Activated naive CD8-positive, alpha-beta T cell treated with anti-CD3 and anti-CD28 coated beads, Interleukin-2, amount 50 U/mL, for 16 hours (primary cell): Measurements from ENCODE around the gene SERAC1.

ENCODE experiments used
- DNase-seq: peaks from one replicate; pipeline ENCODE4 v3.0.0-alpha.2; 2020; ENCODE audit warnings: low read depth, low spot score

Gene SERAC1

DNA sequence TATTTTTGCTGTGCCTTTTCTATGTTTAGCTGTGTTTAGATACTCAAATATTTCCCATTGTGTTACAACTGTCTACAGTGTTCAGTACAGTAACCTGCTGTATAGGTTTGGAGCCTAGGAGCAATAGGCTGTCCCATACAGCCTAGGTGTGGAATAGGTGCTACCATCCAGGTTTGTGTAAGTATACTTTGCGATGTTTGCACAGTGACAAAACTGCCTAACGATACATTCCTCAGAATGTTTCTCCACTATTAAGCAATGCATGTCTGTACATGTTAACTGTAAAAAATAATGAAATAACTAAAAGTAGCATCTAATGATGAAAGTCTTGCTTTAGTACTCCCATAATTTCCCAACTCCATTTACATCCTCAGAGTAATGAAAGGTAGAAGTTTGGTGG, 46.0 kb downstream of the SERAC1 start:
- no peak for DNase-seq

DNA sequence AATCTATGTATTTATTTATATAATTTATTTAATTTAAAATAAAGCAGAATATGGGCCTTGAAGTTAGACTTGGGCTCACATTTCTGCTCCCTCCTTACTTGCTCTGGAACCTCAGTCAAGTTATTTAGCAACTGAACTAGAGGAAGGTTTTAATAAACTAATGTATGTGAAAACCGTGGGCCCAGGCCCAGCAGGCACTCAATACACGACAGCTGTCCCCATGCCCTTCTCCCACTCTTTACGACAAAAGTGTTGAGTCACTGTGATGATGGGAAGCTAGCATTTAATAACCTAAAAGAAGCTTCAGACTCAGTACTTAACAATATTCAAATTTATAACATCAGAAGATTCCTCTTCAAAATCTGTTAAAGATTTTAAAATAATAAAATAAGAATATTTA, 46.7 kb downstream of the SERAC1 start:
- DNase-seq = no peak

DNA sequence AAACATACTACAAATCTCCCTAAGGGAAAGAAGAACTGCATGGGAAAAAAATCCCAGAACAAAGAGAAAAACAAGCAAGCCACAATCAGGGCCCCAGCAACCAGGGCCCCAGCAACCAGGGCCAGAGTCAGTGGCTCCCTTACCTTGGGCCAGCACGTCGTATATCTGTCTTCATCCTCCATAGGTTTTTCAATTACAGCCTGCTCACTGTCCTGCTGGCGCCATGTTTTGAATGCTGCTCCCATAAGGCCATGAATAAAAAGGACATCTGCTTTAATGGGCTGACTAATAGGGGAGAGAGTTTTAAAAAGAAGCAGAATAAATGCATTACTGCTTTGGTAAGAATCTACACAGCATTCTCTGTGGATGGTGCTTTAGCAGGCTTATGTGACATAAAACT, 49.2 kb downstream of the SERAC1 start:
- no peak for DNase-seq

DNA sequence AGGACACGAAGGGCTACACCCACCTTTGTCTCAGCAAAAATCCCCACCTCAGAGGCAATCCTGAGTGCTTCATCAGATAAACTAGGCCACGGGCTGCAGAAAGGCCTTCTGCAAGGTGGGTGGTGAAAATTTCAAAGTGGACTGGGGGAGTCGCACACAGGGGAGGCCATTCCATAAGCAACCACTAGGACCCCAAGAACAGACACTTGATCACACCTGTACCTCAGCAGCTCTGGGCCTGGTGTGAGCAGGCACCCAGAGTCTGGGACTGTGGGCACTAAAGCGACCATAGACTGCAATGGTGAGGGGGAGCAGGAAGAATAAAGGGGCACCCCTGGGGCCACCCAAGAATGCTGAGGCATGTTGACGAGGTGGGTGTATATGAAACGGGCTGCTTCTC, 52.6 kb downstream of the SERAC1 start:
- no peak for DNase-seq

DNA sequence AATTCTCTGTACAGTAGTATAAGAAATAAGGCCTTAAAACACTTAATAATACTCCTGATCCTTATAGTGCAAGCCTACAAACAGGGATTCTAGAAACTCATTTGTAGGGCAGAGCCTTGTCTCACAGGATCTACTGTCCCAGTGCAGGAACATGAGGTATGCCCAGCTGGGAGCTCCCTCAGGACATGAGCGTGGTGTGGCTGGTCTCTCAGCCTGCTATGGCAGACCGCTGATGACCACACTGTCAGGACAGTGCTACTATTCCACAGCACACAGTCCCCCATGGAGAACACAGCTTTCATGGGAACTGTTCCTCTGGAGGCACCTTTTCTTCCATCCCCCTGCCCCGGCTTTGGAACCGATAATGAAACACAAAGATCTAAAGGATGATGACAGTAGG, 53.0 kb downstream of the SERAC1 start:
- no peak for DNase-seq

DNA sequence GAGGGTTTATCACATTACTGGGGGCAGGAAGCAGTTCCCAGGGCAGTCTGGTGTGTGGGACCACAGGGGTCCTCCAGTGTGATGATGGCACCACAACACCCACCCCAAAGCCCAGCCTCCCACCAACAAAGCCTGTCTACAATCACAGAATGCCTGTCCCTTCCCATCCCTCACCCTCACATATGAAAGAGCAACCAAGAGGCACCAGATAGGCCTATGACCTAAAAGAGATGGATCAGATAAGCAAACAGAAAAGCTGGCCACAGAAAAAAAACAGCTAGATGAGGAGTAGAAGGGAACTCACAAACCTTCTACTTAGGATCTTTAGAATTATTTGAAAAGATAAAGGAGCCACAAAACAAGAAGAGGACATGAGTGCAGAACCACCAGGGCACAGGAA, 54.3 kb downstream of the SERAC1 start:
- DNase-seq = no peak

DNA sequence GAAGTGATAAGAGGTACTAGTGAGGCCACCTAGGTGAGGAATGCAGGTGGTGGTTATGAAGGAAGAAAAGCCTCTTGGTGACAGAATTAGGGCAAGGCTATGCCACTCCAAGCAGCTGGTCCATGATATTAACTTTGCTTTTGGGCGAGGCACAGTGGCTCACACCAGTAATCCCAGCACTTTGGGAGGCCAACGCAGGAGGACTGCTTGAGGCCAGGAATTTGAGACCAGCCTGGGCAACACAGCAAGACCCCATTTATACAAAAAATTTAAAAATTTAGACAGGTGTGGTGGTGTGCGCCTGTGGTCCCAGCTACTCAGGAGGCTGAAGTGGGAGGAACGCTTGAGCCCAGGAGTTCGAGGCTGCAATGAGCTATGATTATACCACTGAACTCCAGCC, 56.1 kb downstream of the SERAC1 start:
- no peak for DNase-seq

DNA sequence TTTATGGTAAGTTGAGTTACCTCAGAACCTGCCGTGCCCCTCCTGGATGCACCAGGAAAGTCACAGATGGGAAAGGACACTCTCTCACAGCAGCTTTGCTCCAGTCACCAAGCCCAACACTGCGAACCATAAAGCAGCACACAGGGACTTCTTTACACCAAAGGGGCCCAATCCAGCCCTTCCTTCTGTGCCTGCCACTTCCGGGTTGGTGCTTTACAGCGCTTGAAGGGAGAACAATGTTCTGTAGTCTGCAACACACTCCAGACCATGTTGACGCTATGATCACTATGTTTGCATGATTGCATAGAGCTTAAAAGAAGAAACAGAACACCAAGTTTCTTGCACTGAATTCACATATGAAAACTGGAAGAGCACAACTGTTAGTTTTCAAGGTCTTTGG, 57.1 kb downstream of the SERAC1 start:
- DNase-seq = no peak

DNA sequence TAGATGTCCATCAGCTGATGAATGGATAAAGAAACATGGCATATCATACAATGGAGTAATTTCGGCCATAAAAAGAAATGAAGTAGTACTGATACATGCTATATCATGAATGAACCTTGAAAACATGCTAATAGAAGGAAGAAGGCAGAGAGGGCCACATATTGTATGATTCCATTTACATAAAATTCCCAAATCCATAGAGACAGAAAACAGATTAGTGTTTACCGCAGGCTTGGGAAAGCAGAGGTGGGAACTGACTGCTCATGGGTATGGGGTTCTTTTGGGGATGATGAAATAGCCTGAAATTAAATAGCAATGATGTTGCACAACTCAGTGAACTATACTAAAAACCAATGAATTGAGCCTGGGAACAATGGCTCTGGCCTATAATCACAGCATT, 58.3 kb downstream of the SERAC1 start:
- DNase-seq = no peak

DNA sequence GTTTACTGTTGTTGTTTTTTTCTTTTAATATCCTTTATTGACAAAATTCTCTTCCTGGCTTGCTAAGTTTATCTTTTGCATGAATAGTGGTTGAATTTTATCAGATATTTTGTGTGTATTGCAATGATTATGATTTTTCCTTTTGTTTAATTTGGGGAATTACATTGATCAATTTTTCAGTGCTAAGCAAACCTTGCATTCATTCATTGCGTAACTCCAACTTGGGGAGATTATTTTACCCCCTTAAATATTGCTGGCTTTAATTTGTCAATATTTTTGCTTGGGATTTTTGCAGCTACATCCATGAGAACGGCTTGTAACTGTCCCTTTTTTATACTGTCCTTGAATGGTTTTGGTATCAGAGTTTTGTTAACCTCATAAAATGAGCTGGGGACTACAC, 63.4 kb downstream of the SERAC1 start:
- DNase-seq = no peak

DNA sequence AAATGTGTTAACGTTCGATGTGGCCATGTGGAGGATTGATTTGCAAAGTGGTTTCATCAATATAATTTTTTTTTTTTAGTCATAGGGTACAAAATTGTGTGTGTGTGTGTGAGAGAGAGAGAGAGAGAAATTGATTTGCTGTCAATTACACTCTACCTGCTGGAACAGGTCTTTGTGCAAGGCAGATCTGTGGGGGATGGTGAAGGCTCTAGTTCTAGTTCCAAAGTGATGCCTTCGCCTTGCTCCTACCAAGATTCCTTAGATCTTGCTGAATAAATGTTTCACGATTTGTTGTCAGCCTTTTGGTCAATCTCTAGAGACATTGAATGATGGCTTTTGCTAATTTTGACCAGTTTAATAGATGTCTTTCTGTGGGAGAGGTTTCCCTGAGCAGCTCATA, 64.8 kb downstream of the SERAC1 start:
- DNase-seq = no peak

DNA sequence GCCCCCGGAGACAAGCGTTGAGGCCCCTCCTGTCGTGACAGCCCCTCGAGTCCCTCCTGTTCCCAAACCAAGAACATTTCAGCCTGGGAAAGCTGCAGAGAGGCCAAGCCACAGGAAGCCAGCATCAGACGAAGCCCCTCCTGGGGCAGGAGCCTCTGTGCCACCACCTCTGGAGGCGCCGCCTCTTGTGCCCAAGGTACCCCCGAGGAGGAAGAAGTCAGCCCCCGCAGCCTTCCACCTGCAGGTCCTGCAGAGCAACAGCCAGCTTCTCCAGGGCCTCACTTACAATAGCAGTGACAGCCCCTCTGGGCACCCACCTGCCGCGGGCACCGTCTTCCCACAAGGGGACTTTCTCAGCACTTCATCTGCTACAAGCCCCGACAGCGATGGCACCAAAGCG, 72.4 kb downstream of the SERAC1 start:
- no peak for DNase-seq

DNA sequence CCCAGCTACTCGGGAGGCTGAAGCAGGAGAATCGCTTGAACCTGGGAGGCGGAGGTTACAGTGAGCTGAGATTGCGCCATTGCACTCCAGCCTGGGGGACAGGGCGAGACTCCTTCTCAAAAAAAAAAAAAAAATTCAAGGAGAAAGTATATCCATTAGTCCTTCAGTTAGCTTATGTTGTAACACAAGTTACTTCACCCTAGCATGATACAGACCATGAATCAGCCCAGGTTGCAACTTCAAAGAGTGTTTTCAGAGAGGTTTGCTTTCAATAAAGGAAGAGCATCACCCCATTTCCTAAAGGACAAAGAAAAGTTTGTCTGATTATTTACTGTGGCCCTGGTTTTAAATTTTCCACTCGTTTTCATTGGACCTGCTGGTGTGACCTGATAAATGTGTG, 73.0 kb downstream of the SERAC1 start:
- DNase-seq = no peak

DNA sequence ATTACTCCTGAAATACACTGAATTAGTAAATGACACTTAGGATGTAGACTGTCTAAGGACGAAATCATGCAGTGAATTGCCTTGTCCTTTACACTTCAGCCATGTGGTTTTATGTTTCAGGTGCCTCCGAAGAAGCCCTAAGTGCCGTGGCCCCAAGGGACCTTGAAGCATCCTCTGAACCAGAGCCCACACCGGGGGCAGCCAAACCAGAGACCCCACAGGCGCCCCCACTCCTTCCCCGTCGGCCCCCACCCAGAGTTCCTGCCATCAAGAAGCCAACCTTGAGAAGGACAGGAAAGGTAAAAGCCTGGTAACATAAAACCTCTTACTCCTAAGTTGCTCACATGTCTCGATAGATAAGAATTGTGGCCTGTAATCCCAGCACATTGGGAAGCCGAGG, 75.3 kb downstream of the SERAC1 start:
- no peak for DNase-seq

DNA sequence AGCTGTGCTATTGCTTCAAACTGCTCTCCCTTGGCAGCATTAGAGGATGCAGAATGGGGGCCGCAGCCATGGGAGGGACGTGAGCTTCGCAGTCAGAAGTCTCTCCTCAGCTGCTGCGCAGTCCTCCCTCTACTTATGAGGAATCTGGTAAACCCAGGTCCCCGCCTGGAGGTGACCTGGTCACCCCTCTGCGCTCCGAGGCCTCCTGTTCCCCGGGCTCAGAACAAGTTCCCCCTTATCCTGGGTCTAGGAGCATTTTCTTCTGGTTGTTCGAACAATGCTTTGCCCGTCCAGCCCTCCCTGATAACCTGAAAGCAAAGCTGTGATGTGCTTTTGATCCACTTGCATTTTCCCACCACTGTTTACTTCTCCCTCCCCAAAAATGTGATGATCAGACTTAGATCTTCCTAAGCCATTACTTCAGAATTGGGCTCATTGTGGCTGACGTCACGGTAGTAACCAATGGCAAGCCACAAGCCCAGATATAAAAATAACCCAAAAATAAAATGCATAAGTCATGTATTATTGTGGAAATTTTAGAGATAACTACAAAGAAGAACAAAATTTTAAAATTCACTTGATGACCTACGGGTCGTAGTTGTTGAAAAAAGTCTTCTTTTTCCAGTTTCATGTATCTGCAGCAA, 80.7 kb downstream of the SERAC1 start:
- DNase-seq = no peak

DNA sequence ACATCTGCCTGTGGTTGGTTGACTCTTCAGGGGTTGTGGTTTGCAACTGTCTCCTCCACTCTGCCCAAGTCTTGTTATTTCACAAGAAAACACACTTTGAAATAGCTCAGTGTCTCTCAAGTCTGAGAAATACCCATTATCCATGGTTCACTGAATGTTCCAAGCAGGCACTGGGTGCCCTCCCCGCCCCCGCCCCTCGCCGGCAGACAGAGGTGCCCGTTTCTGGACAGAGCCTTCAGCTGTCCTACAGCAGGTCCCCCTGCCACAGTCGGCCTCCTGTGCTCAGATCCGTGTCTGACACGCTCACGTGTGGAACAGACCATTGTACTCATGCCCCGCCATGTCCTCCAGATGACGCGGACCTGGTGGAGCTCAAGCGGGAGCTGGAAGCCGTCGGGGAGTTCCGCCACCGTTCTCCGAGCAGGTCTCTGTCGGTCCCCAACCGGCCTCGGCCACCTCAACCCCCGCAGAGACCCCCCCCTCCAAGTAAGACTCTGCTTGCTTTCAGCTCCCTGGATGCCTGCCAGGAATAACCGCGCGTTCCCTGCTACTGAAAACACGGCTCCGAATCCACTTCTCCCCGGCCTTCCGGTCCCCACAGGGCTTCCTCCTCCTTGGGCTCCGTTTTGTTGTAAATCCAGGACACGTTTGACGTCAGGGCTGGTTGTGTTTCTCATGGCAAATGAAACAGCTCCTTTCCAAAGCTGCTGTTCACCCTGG, 81.4 kb downstream of the SERAC1 start:
- DNase-seq = no peak

DNA sequence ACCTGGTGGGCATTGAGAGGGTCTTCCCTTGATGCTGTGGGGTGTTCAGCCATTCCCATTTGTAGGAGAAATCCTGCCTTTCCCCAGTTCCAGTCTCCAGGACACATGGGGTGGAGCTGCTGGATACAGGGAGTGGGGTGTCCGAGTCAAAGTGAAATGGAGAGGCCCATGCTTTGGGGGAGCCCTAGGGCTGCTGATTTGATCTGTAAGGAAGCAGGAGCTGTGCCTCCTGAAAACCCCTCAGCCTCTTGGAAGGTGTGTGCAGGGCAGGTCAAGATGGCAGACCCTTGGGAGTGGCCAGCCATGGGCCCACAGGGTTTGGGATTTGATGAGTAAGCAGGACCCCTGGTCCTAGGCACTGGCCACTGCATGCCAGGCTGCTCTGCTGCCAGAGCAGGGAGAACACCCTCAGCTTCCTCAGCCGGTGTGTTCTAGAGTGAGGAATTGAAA, 82.0 kb downstream of the SERAC1 start:
- DNase-seq = no peak

DNA sequence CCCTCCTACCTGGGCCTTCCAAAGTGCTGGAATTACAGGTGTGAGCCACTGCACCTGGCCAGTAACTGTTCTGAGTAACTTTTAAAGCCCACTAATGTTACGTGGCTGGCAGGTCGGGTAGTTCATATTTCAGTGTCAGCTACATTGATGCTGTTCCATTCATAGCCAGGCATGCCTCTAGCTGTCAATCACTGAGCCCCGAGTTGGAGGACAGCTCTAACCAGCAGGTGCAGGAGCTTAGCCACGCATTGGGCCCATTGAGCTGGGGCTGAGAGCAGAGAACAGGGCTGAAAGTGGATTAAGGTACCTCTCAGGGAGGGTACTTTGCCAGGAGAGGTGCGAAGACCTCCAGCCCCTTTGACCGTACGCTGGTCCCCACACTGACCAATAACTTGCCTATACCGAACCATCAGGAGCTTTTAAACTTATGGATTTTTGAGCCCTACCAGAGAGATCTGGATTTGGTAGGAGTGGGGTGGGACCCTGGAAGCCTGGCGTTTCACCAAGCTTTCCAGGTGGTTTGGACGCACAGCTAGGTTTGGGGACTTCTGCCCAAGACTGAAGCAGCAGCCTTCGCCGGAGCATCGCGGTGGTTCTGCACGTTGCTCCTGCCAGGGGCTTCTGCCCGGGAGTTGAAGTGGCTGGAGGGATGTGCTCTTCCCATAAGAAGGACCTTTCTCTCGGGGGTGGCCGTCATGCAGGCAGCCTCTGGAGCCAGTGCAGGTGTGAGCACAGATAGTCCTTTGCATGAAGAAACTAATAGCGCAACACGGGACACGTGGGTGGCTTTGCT, 82.6 kb downstream of the SERAC1 start:
- no peak for DNase-seq

DNA sequence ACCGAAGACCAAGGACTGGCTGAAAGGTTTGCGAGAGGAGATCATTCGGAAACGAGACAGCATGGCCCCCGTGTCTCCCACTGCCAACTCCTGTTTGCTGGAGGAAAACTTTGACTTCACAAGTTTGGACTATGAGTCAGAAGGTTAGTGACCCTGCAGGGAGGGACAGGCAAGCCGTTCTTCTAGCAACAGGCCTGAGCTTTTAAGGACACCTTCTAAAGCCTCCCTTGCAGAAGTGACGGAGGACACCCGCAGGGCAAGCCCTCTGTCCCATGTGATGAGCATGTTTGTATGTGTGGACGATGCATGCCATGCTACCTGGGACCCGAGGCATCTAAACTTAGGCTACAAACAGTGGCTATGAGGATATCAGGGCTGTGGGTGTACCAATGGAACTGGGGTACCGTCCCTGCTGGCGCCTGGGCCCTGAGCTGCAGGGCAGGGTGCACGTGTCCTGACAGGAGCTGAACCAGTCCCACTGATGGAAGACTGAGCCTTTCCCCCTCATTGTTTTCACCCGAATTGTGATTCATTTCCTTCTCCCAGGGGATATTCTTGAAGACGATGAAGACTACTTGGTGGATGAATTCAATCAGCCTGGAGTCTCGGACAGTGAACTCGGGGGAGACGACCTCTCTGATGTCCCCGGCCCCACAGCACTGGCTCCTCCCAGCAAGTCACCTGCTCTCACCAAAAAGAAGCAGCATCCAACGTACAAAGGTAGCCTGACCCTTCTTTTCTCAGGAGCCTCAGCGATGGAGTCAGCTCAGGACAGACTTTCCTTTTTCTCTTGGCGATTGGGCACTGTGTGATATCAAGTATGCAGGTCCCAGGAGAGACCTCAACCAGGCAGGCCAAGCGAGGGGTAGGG, 84.4 kb downstream of the SERAC1 start:
- no peak for DNase-seq

DNA sequence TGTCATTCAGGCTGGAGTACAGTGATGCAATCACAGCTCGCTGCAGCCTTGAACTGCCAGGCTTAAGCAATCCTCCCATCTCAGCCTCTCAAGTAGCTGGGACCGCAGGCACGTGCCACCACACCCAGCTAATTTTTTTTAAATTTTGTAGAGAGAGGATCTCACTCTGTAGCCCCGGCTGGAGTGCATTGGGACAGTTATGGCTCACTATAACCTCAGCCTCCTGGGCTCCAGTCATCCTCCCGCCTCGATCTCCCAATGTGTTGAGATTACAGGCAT, 86.5 kb downstream of the SERAC1 start:
- DNase-seq = no peak

DNA sequence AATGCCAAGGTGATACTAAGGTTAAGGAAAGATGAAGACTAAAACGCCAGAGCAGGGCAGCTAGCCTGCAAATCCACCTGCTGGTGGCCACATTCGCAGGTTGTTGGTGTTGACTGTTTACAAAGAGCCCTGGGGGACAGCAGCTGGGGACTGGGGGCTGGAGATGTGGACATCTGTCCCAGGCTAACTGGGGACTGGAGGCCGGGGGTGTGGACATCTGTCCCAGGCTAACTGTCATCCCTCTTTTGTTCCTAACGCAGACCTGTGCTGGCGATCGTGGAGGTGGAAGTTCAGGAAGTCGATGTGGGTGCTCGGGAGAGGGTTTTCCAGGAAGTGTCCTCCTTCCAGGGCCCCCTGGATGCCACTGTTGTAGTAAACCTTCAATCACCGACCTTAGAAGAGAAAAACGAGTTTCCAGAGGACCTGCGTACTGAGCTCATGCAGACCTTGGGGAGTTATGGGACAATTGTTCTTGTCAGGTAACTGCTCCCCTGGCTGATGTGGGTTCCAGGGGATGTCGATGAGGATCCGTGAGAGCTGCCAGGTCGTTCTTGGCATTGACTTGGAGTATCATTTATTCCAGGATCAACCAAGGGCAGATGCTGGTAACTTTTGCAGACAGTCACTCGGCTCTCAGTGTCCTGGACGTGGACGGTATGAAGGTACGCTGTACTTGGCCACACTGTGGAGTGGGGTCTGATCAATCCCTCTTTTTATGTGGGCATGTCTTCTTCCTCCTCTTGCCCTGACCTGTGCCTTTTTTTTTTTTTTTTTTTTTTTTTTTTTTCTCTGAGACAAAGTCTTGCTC, 87.0 kb downstream of the SERAC1 start:
- no peak for DNase-seq
